ENCODE measurements around the gene SYNPO2. TPM values are rescaled to one million over a fixed set of nuclear protein-coding genes. Genes with fewer than 3 reads are reported as not detected.
"Not testable (repeated sequence)": the region's sequence is repeated elsewhere in the genome, so short reads cannot be mapped to it uniquely, and the experiment has no call there.

Gene SYNPO2
- total and polyA plus RNA-seq, 2 donors, result 428 to 529 TPM

DNA sequence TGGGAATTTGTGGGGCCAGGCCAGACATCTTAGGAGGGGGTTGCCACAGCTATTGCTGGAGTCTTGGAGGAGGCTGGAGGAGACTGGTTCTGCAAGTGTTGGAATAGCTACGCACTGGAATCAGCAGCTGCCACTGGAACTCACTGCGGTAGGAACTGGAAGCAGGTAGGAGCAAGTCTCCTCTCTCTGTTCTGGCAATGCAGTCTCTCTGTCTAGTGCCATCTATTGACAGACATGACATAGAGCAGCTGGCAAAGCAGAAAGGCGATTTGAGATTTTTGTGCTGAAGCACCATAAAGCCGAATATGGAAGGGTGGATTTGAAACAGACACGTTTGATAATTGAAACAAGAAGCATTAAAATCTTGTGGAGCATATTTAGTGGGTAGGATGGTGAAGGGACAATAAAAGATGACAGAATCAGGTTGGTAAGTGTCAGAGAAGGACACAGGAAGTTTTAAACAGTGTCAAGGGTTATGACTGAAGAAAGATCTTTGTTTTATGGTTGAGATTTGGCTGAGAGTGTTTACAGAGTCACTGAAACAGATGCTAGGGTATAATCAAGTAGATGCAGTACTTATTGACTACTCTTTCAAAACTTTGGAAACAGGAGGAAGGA lies 23.5 kb upstream of the SYNPO2 start:
- 22% methylated on average over 5 of the region's 5 CpGs for WGBS
- no peaks in the 10 kb centered on the region for H3K4me1 ChIP-seq (ENCODE audit: insufficient read depth)
- no peak overlapping the region for H3K27ac ChIP-seq (ENCODE audit: low read depth)
- DNase-seq (ENCODE audit: extremely low spot score), result no peak
- no peaks in the 10 kb centered on the region for H3K36me3 ChIP-seq (ENCODE audit: insufficient read depth)
- no peak overlapping the region for H3K4me3 ChIP-seq (ENCODE audit: low read depth, low read length)

DNA sequence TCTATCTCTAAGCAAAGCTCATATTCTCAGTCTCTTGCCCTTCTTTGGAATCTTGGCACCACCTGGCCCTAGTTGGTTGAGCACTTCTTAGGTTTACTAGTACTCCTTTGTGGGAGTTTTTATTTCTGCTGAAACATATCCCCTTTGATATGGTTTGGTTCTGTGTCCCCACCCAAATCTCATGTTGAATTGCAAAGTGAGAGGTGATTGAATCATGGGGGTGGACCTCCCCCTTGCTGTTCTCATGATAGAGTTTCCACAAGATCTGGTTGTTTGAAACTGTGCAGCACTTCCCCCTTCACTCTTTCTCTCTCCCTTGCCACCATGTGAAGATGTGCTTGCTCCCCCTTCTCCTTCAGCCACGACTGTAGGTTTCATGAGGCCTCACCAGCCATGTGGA lies 22.2 kb upstream of the SYNPO2 start:
- Histone ChIP-seq H3K27ac (ENCODE audit: low read depth) (no peak overlapping the region), H3K36me3 (ENCODE audit: insufficient read depth) (no peaks in the 10 kb centered on the region), H3K4me3 (ENCODE audit: low read depth, low read length) (no peak overlapping the region), H3K4me1 (ENCODE audit: insufficient read depth) (no peaks in the 10 kb centered on the region)
- WGBS, result 85% methylated on average over 1 of the region's 1 CpG
- no peak for DNase-seq (ENCODE audit: extremely low spot score)

DNA sequence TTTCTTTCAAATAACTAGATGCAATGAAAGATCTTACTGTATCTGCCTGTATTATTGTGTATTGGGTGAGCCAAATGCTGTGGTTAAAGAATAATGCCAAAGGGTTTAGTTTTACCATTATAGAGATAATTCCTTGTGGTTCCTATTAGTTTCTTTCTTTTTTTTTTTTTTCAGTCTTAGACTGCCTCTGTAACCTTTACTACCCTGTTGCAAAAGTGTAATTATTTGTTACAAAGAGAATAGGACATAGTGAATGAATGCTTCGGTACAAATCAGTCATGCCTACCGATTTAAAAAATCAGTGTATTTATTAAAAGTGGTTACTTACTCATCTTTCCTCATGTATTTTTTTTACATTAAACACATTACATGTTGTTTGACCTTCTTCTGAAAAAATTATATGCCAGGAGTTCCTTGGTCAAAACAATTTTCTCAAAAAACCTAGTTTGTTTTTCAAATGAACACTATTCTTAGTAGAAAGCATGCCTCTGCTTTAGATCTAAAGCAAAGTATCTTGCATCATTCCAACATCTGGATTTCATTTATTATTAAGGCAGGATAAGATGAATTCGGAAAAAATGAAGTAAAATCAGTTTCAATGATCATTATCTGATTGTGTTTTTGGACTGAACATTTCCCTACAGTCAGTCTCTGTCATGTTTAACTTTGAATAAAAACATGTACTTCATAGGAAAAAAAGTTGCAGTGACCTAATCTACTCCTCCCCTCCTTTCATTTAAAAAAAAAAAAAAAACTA lies 21.2 kb upstream of the SYNPO2 start:
- no peak overlapping the region for H3K4me3 ChIP-seq (ENCODE audit: low read depth, low read length)

DNA sequence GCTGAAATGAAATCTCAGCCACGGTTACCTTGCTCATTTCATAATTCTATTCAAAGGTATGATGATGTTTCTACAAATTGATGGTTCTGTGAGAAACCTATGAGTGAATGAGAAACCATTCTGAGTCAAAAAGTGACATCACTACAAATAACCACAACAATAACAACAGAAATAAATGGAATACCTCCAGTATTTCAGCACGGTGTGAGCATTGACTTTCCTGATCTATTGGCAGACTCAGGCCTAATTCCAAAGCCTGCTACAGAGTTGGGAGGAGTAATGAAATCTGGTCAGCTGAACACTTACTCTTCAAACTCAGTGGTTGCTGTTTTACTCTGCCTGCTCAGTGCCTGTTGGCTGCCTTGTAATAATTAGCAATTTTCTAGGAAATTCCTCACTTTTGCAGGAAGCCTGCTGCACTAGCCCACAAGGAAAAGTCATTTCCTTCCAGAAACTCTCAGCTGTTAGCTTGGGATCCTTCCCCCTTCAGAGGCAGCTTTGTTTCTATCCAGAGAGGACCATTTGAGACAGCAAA lies 18.8 kb upstream of the SYNPO2 start:
- WGBS, result 46% methylated on average over 2 of the region's 2 CpGs
- Histone ChIP-seq H3K27ac (ENCODE audit: low read depth) (no peak overlapping the region), H3K36me3 (ENCODE audit: insufficient read depth) (no peaks in the 10 kb centered on the region), H3K4me3 (ENCODE audit: low read depth, low read length) (no peak overlapping the region), H3K4me1 (ENCODE audit: insufficient read depth) (no peaks in the 10 kb centered on the region)
- DNase-seq (ENCODE audit: extremely low spot score), result no peak

More for the DNA sequence above, 21.2 kb upstream of the SYNPO2 start:
- no peaks in the 10 kb centered on the region for H3K4me1 ChIP-seq (ENCODE audit: insufficient read depth)
- no peak overlapping the region for H3K27ac ChIP-seq (ENCODE audit: low read depth)
- H3K36me3 ChIP-seq (ENCODE audit: insufficient read depth), result no peaks in the 10 kb centered on the region
- no peak for DNase-seq (ENCODE audit: extremely low spot score)
- WGBS, result 85% methylated on average over 3 of the region's 3 CpGs

DNA sequence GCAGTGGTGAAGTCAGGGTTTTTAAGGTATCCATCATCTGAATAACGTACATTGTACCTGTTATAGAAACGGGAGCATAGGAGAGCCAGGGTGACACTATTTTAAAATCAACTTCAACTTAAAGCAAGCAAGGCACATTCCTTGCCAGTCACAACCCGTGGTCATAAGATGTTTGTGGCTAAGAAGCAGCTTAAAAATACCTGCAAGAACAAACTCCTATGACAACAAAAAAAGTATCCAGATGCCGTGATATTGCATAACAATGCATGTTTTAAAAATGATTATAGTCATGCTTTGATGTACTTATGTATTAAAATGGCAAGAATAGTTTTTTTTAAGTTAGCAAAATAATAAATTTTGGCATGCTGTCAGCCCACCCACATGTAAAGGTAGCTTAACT lies 16.5 kb upstream of the SYNPO2 start:
- H3K4me3 ChIP-seq (ENCODE audit: low read depth, low read length), result no peak overlapping the region
- 80% methylated on average over 4 of the region's 4 CpGs for WGBS
- DNase-seq (ENCODE audit: extremely low spot score), result no peak
- H3K27ac ChIP-seq (ENCODE audit: low read depth), result no peak overlapping the region
- H3K36me3 ChIP-seq (ENCODE audit: insufficient read depth), result no peaks in the 10 kb centered on the region
- no peaks in the 10 kb centered on the region for H3K4me1 ChIP-seq (ENCODE audit: insufficient read depth)

DNA sequence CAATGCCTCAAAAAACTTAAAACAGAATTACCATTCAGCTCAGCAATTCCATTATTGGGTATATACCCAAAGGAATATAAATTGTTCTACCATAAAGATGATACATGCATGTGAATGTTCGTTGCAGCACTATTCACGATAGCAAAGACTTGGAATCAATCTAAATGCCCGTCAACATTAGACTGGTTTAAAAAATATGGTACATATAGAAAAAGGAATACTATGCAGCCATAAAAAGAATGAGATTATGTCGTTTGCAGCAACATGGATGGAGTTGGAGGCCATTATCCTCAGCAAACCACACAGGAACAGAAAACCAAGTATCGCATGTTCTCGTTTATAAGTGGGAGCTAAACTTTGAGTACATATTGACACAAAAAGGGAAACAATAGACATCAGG lies 10.9 kb upstream of the SYNPO2 start:
- Histone ChIP-seq H3K27ac (ENCODE audit: low read depth) (no peak overlapping the region), H3K4me3 (ENCODE audit: low read depth, low read length) (no peak overlapping the region), H3K4me1 (ENCODE audit: insufficient read depth) (no peaks in the 10 kb centered on the region), H3K36me3 (ENCODE audit: insufficient read depth) (no peaks in the 10 kb centered on the region)
- WGBS, result 96% methylated on average over 6 of the region's 6 CpGs
- no peak for DNase-seq (ENCODE audit: extremely low spot score)

DNA sequence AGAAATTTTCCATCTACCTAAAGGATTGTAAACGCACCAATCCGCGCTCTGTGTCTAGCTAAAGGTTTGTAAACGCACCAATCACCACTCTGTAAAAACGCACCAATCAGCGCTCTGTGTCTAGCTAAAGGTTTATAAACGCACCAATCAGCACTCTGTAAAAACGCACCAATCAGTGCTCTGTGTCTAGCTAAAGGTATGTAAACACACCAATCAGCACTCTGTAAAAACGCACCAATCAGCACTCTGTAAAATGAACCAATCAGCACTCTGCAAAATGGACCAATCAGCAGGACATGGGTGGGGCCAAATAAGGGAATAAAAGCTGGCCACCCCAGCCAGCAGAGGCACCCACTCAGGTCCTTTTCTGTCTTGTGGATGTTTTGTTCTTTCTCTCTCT lies 10.1 kb upstream of the SYNPO2 start:
- DNase-seq (ENCODE audit: extremely low spot score); H3K27ac ChIP-seq (ENCODE audit: low read depth); H3K4me3 ChIP-seq (ENCODE audit: low read depth, low read length); H3K4me1 ChIP-seq (ENCODE audit: insufficient read depth); H3K36me3 ChIP-seq (ENCODE audit: insufficient read depth): not testable (repeated sequence)
- WGBS, result 97% methylated on average over 9 of the region's 9 CpGs

DNA sequence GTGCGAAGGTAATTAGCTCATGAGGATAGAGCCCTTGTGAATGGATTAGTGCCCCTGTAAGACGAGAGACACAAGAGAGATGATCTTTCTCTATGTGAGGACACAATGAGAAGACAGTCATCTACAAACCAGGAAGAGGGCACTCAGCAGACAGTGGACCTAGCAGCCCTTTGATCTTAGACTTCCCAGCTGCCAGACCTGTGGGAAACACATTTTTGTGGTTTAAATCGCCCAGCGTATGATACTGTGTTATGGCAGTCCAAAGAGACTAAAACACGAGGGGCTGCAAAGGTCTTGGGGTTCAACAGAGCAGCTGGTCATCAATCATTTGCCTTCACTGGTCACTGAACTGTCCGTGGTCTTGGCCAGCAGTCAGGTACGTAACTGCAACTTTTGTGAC lies 9.2 kb upstream of the SYNPO2 start:
- Histone ChIP-seq H3K4me3 (ENCODE audit: low read depth, low read length) (no peak overlapping the region), H3K36me3 (ENCODE audit: insufficient read depth) (no peaks in the 10 kb centered on the region), H3K4me1 (ENCODE audit: insufficient read depth) (no peaks in the 10 kb centered on the region), H3K27ac (ENCODE audit: low read depth) (no peak overlapping the region)
- WGBS, result 88% methylated on average over 7 of the region's 7 CpGs
- no peak for DNase-seq (ENCODE audit: extremely low spot score)

DNA sequence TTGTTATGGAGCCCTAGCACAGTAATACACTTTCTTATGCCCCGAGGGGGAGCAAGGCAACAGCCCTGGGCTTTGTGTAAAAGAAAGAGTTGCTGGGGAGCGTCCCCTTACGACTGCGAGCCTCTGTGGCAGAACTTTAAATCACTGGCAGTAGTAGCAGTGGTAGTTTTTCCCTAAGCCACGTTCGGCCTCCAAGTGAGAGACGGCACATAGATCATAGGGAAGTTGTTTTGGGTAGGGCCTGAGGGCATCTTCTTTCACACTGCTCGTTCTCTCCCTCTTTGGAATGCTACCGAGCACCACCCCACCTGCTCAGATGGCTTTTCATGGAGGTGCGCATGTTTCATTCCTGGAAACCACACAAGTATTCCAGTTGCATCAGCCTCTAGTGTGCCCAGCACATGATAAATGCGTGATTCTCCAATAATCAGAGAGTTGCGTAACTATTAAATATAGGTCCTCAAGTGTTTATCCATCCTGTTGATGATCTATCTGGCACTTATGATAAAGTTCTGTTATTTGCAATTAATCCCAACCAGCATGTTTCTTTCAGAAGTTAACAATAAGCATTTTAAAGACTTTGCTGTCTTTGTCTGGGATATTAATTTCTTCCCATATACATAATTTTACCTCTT lies 7.0 kb upstream of the SYNPO2 start:
- Histone ChIP-seq H3K4me3 (ENCODE audit: low read depth, low read length) (no peak overlapping the region), H3K27ac (ENCODE audit: low read depth) (no peak overlapping the region), H3K36me3 (ENCODE audit: insufficient read depth) (no peaks in the 10 kb centered on the region), H3K4me1 (ENCODE audit: insufficient read depth) (no peaks in the 10 kb centered on the region)
- DNase-seq (ENCODE audit: extremely low spot score), result no peak
- WGBS, result 86% methylated on average over 12 of the region's 12 CpGs

DNA sequence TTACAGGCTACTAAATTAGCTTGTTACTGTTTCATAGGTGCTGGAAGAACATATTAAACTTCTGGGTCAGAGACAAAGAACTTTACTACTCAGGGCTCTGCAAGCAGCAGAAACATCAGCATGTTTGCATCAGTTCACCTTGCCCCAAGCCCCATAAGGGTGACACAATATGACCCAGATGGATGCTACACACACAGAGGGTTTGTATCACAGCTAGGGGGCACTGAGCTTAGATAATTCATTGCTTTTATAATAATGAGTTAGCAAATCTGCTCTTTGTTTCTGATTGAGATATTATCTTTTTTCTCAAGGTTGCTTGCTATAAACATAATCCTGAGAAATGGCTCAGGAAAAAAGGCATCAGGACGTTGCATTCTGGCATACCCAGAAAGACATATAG lies 4.8 kb upstream of the SYNPO2 start:
- Histone ChIP-seq H3K4me1 (ENCODE audit: insufficient read depth) (no peaks in the 10 kb centered on the region), H3K27ac (ENCODE audit: low read depth) (no peak overlapping the region), H3K4me3 (ENCODE audit: low read depth, low read length) (no peak overlapping the region), H3K36me3 (ENCODE audit: insufficient read depth) (no peaks in the 10 kb centered on the region)
- 72% methylated on average over 1 of the region's 1 CpG for WGBS
- no peak for DNase-seq (ENCODE audit: extremely low spot score)

DNA sequence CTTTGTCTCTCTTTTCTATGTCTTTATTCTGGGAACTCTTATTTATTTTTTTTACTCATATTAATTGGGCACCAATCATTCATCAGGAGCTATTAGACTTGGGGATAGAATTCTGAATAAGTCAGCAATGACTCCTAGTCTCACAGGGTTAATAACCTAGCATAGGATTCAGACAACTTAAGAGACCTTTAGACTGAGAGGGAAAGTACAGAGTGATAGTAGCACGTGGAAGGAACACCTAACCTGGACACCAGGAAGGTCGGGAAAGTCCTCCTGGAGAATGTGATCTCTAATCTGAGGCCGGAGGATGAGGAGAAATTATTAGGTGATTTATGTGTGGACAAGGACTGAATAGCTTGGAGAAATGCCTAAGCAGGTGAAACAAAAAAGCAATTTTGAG lies 3.9 kb upstream of the SYNPO2 start:
- no peak for DNase-seq (ENCODE audit: extremely low spot score)
- Histone ChIP-seq H3K27ac (ENCODE audit: low read depth) (no peak overlapping the region), H3K4me3 (ENCODE audit: low read depth, low read length) (no peak overlapping the region), H3K4me1 (ENCODE audit: insufficient read depth) (no peaks in the 10 kb centered on the region), H3K36me3 (ENCODE audit: insufficient read depth) (no peaks in the 10 kb centered on the region)
- WGBS, result 94% methylated on average over 3 of the region's 3 CpGs

DNA sequence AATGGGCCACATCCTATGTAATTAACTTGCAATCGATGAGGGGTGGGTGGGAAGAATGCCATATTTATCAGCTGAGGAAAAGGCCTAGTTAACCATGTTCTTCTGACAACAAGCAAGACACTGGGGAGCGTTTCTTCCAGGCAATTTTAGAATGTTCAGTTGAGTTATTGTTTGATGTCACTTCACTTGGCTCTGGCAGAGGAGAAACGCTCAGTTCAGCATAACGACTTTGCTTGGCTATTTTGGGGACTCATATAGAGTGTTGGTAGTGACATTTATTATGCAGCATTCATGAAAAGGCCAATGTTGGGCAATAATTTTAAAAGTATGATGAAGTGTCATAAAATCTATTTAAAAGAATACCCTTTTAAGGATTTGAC lies 648 bp downstream of the SYNPO2 start:
- H3K36me3 ChIP-seq (ENCODE audit: insufficient read depth), result no peaks in the 10 kb centered on the region
- no peak for DNase-seq (ENCODE audit: extremely low spot score)
- H3K27ac ChIP-seq (ENCODE audit: low read depth), result no peak overlapping the region
- no peaks in the 10 kb centered on the region for H3K4me1 ChIP-seq (ENCODE audit: insufficient read depth)
- H3K4me3 ChIP-seq (ENCODE audit: low read depth, low read length), result peak overlapping the region; percentile 42
- WGBS, result 11% methylated on average over 4 of the region's 4 CpGs

DNA sequence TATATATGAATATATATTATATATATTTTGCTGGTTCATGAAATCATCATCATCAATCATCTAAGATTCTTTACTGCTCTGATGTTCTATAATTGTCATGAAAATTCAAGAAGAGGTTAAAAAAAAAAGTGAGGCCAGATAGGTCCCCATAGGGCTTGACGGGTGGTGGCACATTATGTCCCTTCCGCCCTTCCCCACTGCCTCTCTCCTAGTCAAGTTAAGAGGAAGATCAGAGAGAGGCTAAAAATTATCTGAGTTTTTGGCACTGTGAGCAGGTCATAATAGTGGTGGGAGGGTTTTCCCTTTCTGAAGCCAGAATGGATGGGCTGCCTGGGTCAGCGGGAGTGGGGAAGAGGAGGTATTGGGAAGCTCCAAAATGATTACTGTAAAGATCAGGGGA lies 5.4 kb downstream of the SYNPO2 start:
- H3K36me3 ChIP-seq (ENCODE audit: insufficient read depth), result no peaks in the 10 kb centered on the region
- no peak for DNase-seq (ENCODE audit: extremely low spot score)
- 71% methylated on average over 3 of the region's 3 CpGs for WGBS
- H3K4me3 ChIP-seq (ENCODE audit: low read depth, low read length), result no peak overlapping the region
- no peaks in the 10 kb centered on the region for H3K4me1 ChIP-seq (ENCODE audit: insufficient read depth)
- no peak overlapping the region for H3K27ac ChIP-seq (ENCODE audit: low read depth)

DNA sequence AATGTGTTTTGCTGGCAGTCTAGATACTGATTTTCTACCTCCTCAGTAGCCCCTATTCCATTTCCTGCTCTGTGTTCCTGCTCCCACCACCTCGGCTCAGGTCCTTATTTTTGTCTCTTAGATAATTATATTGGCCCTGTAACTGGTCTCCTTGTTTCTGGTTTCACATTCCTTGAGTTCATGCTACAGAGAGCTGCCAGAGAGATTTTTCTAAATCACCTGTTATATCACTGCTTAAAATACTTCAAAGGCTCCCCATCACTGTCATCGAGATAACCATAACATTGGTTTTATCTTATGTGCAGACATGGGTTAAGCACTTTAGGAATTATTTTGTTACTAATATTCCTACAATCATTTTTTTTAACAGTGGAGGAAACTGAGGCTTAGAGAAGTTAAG lies 9.6 kb downstream of the SYNPO2 start:
- WGBS, result 43% methylated on average over 2 of the region's 2 CpGs
- no peak for DNase-seq (ENCODE audit: extremely low spot score)
- Histone ChIP-seq H3K4me3 (ENCODE audit: low read depth, low read length) (no peak overlapping the region), H3K27ac (ENCODE audit: low read depth) (peak overlapping the region; percentile 74), H3K4me1 (ENCODE audit: insufficient read depth) (no peaks in the 10 kb centered on the region), H3K36me3 (ENCODE audit: insufficient read depth) (no peaks in the 10 kb centered on the region)

Data from urinary bladder (tissue), 4 donors.